ENCODE data around the gene PLB1.

PLB1 gene

DNA sequence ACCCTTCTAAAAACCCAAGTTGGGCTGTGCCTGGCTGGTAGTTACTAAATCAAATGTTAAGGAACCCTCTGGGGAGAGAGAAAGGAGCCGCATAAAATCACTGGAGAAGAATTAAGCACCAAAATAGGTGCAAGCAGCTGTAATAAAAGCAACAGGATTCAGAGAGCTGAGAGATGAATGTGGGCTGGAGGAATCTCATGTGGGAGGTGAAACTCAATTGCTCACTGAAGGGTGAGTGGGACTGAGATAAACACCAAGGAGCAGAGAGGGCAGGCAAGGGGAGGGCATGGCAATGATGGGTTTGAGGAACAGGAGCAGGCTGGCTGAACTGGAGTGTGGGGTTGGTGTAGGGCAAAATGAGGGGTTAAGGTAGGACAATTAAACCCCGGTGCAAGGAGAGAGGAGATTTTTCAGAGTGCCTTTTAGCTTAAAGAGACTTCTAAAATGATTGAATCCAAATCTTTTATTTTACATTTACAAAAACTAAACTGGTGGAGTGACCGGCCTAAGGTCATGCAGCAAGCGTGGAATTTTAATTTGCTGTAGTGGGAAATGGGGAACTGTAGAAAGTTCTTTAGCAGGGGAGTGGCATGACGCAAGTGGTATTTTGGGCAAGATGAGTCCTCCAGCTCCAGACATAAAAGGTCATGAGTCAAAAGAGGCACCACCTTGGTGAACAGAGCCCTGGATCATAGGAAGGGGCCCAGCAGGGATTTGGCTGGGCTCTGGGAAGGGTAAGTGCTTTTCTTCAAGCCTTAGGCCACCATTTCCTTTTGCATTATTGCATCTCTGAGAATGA lies 10.5 kb downstream of the PLB1 start:
- no peak for DNase-seq

- DNase-seq = no peak
Measured at GRCh38 chr2:28507796-28508764, 12.2 kb downstream of the PLB1 start.

- DNase-seq = no peak
Measured at GRCh38 chr2:28509361-28509760, 13.5 kb downstream of the PLB1 start.

- no peak for DNase-seq
Measured at GRCh38 chr2:28510184-28510583, 14.3 kb downstream of the PLB1 start.

GRCh38 chr2:28511871-28512606 lies 16.2 kb downstream of the PLB1 start:
- DNase-seq = no peak

- no peak for DNase-seq
Measured at GRCh38 chr2:28512607-28512965, 16.7 kb downstream of the PLB1 start.

DNA sequence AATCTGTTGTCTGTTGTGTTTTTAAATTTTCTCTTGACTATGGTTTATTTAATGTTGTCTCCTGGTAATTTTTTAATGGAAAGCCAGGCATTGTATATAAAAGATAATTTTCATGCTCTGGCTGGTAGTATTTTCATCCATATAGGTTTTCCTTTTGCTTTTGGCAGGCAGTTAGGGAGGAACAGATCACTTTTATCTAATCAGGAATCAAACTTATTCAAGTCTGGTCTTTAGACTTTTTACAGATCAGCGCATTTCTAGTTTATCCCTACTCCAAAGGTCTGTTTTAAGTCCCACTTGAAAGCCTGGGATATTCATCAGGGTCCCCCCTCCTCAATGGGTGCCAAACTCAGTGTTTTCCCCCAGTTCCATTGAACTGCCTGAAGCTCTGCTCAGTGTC lies 17.2 kb downstream of the PLB1 start:
- no peak for DNase-seq

- no peak for DNase-seq
Measured at GRCh38 chr2:28515176-28515751, 19.4 kb downstream of the PLB1 start.

DNA sequence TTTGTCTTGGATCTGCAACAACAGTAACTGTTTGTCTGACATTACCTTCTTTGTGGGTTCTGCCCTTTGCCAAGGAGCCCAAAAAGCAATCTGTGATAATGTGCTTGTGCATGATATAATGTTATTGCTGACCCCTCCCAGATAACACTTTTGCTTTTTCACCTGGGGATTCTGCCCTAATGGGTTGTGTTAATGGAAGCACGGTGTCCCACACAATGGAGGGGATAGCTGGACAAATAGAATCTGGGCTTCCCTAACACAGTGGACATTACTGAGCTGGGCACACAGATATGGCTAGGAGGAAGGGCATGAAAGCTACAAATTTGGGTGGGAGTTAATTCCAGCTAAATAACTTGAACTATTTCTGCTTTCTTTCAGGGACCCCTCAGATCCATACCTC lies 20.6 kb downstream of the PLB1 start:
- no peak for DNase-seq

DNA sequence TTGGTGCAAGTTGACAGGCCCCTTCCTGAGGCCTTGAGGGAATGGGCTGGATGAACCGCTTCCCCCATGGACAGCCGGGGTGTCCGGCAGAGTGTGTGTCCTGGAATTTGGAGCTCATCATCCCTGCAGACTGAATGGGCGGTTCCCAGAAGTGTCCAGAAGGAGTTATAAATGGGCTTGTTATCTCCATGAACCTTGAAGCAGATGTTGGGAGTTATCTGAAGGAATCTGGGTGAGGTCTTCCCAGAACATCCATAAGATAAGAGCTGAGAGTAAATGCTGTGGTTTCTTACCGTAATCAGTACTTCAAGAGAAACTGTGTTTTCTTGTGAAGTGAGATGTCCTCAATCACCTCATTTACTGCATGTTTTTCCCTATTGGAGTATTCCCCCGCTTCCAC lies 21.1 kb downstream of the PLB1 start:
- no peak for DNase-seq

DNA sequence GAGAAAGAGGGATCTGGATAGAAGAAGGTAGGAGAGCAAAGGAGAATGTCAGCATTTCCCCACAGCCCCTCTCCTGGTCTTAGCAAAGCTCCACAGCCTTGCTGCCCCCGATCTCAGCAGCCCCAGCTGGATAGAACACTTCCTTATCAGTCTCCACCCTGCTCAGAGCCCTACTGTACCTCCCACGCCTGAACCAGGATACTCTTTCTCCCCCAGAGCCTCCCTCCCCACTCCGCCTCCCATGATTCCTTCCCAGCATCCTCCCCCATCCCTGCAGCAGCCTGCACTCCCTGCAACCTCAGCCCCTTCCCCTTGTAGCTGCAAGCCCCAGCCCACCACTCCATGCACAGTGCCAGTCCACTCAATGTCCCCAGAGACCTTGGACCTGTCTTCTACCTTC lies 25.8 kb downstream of the PLB1 start:
- DNase-seq = no peak

GRCh38 chr2:28522481-28522880 lies 26.6 kb downstream of the PLB1 start:
- DNase-seq = no peak

GRCh38 chr2:28523902-28524301 lies 28.0 kb downstream of the PLB1 start:
- no peak for DNase-seq

- no peak for DNase-seq
Measured at GRCh38 chr2:28525481-28525880, 29.6 kb downstream of the PLB1 start.

DNA sequence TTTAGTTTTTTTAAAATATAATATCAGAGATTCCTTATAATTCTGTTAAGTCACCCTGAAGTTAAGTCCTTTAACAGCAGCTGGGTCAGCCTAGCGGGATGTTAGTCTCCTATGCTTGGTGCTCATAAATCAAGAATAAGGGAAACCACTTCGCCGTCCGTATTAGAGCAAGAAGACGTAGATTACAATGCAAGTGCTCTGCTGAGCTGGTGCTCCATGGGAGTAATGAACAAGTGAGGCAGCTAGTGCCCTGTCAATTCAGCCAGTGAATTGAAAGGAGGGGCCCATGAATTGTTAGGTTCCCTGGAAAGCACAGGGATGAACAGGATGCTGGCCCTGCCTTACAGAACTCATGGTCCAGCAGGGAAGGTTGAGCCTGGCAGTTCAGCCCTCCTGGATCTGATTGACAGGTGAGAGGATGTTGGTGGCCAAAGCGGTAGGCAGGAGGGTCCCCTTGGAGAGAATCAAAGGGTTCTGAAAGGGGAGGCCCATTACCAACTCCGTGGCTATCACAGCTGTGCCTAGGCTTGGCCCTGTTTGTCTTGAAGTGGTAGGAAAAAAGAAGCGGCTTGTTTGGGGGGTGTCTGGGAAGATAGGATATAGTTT lies 30.8 kb downstream of the PLB1 start:
- DNase-seq = no peak

DNA sequence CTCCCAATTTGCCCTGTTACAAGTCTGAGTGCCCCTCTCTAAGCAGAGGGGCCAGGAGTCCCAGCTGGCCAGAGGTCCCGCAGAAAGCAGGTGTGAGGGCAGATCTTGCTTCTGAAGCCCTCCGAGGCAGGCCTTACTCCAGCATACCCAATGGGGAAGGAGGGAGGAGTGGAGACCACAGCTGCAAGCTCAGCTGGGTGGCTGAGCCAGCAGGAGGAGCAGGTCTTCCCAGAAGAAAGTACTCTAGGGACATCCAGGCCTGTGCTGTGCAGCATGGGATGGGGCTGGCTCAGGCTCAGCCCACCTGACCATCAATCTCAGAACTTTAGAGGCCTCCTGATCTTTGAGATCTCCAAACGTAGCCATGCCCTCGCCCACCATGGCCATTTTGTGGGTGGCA lies 31.3 kb downstream of the PLB1 start:
- DNase-seq = no peak

GRCh38 chr2:28528206-28528605 lies 32.3 kb downstream of the PLB1 start:
- DNase-seq = no peak

DNA sequence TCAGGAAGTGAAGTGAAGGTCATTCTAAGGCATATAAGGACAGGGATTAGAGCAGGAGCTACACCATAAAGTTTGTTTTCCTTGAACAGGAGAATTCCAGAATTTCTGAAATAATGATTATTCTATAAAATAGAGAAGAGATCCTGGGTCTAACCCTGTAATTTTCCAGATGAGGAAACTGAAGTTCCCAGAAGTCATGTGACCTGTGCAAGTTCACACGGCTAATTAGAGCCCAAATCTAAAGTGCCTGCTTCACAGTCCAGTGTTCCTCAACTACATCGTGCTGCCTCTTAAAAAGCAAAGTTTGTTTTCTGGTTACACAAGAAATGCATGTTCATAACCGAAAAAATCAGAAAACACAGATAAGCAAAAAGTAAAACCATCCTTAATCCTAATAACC lies 34.9 kb downstream of the PLB1 start:
- no peak for DNase-seq

- DNase-seq = no peak
Measured at GRCh38 chr2:28532399-28532798, 36.5 kb downstream of the PLB1 start.

- no peak for DNase-seq
Measured at GRCh38 chr2:28533044-28533680, 37.3 kb downstream of the PLB1 start.

DNA sequence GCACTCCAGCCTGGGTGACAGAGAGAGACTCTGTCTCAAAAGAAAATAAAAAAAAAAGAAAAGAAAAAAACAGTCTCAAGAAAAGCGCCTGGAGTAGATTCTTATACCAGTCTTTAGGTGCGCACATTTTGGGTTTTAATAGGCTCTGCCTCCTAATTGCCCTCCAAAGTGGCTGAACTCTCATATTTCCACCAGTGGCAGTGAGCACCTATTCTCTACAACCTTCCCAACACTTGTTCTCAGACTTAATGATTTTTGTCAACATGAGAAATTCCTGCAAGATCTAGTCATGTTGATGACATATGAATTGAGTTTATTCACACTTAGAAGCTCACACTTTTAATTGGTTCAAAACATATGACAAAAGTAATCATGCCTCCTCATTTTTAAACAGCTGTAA lies 39.0 kb downstream of the PLB1 start:
- DNase-seq = no peak

DNA sequence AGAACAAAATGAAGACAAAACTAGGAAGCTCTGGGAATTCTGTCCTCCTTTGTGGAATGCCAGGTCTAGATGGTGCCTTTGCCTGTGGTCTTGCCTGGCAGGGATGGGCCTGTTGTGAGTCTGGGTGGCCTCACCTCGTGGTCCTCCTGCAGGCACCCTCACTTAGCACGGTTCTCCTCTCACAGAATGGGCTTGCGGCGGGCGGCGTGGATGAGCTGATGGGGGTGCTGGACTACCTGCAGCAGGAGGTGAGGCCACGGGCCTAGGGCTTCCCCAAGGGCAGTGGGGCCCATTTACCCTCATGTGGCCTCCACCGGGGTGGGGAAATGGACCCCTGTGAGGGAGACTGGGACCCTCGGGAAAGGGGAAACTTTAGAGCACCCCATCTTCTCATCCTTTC lies 42.3 kb downstream of the PLB1 start:
- no peak for DNase-seq

Measured in NCI-H1048 (cell line).